ENCODE results near the gene RNU6-1. TPM values are rescaled to one million over a fixed set of nuclear protein-coding genes. Genes with fewer than 3 reads are reported as not detected.

Gene RNU6-1
- total RNA-seq, 1 donor from 2014 or later, result not detected

DNA sequence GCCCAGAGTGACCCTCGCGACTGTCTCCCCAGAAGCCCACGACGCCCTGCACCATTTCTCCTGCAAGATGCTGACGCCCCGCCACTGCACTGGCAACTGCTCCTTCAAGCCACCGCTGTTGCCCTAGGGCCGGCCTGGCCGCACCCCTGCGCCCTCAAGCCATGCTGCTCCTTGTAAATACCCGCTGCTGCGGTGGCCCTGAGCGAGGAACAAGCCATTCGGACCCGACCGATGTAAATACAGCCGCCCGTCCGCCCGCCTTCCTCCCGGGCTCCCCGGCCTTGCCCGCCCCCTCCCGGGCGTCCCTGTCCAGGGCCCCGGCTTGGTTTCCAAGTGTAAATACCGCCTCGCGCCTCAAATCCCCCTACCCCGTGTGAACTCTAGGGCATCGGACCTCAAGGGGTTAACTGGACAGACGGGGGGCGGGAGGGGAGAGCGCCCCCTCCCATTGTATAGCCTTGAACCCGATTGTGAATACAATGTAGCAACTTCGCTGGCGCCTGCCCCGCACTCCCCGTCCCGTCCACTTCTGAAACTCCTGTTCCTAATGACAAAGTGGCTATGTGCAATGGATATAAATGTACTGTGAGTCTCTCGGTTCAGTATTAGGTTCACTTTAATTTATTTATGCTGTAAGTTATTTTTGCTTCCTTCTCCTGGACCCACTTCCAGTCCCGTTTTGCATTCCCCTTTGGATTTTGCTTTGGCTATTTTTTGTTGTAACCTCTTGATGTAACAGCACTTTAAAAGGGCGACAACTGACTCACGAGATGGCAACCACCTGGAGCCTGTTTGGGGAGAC is 5.9 kb downstream of the RNU6-1 start:
- peak; percentile 38 for DNase-seq (ENCODE audit: low spot score)

DNA sequence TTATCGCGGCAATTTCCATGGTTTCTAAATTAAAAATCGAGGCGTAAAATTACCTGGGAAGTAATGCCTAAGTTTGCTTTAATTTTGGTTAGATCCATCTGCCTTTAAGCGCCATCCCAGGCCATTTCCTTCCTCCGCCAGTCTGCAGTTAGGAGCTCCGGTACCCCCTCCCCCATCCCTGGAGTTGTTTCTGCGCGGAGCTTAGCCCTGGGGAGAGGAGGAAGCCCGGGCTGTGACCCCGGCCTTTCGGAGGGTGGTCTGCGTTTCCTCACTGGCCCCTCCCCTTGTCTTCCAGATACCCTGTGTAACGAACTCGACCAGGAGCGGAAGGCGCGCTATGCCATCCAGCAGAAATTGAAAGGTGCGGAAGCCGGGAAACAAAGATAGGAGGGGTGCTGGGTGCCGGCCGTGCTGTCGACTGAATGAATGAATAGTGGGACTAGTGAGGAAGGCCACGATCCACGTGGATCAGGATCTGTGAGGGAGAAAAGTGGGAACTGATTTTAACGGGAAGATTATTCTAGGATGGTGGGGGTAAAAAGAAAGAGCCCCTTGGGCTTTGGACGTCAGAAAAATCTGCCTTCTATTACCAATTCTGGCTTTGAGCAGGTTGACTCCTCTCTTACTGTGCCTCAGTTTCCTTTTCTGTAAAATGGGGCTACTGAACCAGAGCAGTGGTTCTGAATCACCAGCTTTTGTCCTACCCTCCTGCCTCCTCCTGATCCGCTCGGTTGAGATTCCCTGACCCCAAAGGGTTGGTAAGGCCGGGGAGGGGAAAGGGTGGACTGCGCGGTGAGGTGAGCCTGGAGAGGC is 6.7 kb downstream of the RNU6-1 start:
- peak; percentile 35 for DNase-seq (ENCODE audit: low spot score)

DNA sequence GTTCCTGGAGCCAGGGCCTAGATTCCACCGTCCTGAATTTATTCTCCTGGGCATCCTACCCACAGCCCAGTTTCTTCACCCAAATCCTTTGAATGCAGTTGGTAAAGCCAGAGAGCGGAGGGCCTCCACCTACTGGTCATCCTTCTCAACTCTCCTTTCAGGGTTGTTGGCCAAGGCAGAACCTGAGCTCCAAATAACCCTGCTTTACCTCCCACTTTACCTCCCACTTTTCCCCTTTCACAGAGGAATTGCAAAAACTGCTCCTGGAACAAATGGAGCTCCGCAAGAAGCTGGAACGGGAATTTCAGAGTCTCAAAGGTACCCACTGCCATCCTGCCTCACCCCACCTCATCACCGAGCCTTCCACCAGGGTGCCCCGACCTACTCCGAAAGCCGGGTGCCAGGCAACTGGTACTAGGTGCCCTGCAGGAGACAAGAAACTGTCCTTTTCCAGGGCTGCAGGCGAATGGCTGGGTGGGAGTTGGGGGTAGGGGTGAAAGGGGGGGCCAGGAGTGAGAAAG is 7.8 kb downstream of the RNU6-1 start:
- DNase-seq (ENCODE audit: low spot score), result no peak

DNA sequence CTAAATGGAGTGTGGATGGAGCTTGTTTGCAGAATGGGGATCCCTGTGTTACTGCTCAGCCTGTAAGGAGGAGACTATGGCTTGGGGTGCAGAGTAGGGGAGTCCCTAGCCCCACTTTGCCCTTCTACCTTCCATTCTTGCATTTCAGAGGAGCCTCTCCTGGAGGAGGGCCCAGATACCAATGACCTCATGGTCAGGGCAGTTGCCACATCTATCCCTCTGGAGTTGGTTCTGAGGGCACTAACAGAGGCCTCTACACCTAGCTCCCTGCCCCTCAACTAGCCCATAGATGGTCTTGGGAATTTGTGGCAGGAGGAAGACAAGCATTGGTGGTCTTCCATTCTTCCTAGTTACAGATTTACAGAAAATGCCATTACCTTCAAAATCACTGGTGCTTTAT is 8.5 kb downstream of the RNU6-1 start:
- DNase-seq (ENCODE audit: low spot score), result no peak

DNA sequence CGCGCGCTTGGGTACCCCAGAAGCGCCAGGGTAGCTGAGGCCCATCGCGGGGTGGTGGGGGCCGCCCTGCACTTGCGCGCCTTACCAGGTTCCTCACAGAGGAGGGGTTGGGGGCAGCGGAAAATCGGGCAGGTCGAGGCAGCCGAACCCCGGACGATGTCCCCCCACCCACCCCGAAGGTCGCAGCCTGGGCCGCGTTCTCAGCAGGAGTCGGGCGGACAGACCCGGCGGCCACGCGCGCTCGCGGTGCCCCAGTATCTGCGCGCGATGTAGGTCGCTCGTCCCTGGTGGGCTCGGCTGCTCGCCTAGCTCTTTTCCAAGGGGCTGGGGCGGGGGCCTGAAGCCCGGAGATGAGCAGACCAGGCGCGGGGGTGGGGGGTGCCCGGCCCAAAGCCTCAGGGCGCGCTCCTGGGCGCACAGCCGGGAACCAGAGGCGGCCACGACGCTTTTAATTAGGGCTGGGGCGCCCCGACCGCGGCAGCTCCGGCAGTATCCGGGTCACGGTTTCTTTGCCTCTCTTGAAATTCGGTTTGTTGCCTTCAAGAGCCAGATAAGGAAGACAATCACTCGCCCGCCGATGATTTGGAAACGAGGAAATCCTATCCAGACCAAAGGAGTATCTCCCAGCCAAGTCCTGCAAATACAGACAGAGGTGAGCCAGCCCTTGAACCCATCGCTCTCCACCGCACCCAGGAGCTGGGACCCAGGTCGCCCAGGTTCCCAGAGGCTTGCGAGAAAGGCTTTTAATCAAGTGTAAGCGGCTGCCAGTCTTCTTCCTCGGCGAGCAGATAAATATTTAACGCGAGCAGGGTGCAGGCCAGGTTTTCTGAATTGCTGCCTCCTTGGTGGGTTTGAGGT is 10.0 kb downstream of the RNU6-1 start:
- DNase-seq (ENCODE audit: low spot score), result no peak

DNA sequence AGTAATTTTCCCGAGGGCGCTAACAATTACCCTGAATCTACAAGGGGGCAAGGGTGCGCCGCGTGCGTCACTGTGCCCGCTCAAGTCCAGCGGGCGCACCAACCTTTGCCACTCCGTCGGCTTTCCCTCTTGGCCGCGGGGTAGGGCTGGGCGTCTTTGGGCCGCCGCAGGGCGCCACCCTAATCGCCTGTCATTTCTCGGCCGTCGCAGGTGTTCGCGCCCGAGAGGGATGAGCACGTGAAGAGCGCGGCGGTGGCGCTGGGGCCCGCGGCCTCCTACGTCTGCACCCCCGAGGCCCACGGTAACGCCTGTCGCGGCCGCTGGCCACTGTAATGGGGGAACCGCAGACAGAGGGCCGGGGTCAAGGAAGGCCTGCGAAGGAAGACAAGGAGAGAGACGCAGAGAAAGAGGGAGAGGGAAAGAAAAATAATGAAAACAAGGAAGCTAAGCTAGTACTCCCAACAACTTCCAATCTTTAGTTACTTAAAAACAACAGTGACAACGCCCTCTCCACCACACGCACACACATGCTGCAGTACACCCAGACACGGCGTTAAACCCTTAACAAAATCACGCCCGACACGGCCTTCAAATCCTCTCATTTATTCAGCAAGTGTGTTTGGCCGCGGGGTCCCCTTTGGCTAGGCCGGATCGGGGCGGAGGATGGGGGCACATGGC is 10.7 kb downstream of the RNU6-1 start:
- DNase-seq (ENCODE audit: low spot score), result no peak

DNA sequence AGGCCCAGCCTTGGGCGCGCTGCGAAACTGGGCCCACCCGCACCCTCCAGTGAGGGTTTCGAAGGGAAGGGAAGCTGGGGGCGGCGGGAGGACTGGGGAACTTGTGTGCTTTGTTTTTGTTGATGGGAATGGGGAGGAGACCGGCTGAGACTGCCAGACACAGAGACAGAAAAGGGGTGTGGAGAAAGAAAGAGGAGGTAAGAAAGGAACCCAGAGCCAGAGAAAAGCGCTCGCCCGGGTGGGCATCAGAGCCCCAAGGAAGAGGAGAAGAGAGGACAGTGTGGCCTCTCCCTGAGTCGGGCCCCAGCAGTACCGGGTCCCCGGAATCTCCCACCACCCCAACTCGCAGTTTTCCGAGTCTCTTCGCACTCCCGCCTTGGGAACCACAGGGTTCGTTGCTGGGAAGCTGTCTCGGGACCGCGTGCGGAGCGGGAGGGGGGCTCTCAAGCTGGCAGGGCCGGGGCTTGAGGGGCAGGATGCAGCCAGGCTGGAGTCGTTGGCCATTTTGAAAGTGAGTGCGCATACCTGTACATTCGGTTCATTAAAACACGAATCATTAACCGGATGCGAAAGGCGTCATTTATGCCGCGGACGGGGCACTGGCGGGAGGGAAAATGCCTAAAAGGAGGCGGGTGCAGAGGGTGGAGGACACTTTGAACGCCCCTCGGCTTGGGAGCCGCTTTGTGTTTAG is 11.4 kb downstream of the RNU6-1 start:
- no peak for DNase-seq (ENCODE audit: low spot score)

DNA sequence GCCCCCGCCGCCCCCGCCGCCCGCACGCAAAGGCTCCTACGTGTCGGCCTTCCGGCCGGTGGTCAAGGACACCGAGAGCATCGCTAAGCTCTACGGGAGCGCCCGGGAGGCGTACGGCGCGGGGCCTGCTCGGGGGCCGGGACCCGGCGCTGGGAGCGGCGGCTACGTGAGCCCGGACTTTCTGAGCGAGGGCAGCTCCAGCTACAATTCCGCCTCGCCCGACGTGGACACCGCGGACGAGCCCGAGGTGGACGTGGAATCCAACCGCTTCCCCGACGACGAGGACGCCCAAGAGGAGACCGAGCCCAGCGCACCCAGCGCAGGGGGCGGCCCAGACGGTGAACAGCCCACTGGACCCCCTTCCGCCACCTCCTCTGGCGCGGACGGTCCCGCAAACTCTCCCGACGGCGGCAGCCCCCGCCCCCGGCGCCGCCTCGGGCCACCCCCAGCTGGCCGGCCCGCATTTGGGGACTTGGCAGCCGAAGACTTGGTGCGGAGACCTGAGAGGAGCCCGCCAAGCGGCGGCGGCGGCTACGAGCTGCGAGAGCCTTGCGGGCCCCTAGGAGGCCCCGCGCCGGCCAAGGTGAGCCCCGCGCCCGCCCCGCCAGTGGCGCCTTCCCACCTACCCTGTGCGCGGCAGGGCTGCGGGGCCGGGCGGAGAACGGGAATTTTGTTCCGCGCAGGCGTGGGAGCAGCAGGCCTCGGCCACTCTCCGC is 12.1 kb downstream of the RNU6-1 start:
- no peak for DNase-seq (ENCODE audit: low spot score)

DNA sequence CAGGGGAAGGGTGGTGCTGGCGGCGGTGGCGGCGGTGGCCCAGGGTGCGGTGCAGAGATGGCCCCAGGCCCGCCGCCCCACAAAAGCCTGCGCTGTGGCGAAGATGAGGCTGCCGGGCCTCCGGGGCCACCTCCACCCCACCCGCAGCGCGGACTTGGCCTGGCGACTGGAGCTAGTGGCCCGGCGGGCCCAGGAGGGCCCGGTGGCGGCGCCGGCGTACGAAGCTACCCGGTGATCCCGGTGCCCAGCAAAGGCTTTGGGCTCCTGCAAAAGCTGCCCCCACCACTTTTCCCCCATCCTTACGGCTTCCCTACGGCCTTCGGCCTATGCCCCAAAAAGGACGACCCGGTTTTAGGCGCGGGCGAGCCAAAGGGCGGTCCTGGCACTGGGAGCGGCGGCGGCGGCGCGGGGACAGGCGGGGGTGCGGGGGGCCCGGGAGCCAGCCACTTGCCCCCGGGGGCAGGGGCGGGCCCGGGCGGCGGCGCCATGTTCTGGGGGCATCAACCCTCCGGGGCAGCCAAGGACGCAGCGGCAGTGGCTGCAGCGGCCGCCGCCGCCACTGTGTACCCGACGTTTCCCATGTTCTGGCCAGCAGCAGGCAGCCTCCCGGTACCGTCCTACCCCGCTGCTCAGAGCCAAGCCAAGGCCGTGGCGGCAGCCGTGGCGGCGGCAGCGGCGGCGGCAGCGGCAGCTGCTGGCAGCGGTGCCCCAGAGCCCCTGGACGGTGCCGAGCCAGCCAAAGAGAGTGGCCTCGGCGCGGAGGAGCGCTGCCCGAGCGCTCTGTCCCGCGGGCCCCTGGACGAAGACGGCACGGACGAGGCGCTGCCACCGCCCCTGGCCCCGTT is 12.9 kb downstream of the RNU6-1 start:
- no peak for DNase-seq (ENCODE audit: low spot score)

DNA sequence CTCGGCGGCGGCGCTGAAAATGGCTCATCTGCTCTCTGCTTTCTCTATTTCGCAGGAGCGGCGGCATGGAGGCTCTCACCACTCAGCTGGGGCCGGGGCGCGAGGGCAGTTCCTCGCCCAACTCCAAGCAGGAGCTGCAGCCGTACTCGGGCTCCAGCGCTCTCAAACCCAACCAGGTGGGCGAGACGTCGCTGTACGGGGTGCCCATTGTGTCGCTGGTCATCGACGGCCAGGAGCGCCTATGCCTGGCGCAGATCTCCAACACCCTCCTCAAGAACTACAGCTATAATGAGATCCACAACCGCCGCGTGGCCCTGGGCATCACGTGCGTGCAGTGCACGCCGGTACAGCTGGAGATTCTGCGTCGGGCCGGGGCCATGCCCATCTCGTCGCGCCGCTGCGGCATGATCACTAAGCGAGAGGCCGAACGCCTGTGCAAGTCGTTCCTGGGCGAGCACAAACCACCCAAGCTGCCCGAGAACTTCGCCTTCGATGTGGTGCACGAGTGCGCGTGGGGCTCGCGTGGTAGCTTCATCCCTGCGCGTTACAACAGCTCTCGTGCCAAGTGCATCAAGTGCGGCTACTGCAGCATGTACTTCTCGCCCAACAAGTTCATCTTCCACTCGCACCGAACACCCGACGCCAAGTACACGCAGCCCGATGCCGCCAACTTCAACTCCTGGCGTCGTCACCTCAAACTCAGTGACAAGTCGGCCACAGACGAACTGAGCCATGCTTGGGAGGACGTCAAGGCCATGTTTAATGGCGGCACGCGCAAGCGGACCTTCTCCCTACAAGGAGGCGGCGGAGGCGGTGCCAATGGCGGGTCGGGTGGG is 13.7 kb downstream of the RNU6-1 start:
- DNase-seq (ENCODE audit: low spot score), result no peak

DNA sequence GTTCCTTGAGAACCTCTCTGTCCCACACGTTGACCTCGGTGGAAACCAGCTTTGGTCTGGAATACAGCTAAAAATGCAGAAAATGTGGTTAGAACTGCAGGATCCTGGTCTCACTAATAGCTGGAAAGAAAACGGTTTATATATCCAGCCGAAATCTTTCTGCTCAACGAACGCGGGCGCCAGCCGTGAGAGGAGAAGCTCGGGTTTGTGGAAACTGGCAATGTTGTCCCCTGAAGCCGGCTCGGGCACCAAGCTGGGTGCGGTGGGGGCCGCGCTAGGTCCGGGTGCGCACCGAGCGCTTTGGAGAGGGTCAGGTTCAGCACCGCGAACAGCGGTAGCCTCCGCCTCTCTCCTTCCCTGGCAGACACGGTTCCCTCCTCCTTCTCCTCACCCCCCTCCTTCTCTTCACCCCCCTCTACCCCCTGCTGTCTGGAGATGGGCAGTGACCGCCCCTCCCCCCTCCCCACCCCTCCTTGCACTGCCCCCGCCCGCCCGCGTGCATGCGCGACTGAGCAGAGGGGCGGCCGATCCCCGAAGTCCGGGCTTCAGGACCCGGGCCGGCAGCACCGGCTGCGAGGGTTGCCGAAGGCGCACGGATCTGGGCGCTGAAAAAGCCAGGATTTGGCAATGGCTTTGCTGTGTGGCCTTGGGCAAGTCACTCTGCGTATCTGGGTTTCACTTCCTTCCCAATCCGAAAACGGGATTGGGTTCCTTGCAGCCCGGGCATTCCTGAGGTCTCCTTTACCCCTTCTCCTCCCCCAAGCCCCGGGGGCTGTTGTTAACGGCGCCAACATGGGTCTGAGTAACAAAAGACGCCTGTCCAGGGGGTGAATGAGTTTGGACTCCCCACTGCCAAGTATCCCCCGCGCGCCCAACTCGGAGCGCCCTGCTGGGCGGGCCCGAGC is 14.6 kb downstream of the RNU6-1 start, which contains the start of gene SKOR1:
SKOR1 (plus strand) TSS at position 534 of the 905 bp plus-strand sequence; CDS start at position 628, 94 bp downstream.
- peak; percentile 18 for DNase-seq (ENCODE audit: low spot score)

DNA sequence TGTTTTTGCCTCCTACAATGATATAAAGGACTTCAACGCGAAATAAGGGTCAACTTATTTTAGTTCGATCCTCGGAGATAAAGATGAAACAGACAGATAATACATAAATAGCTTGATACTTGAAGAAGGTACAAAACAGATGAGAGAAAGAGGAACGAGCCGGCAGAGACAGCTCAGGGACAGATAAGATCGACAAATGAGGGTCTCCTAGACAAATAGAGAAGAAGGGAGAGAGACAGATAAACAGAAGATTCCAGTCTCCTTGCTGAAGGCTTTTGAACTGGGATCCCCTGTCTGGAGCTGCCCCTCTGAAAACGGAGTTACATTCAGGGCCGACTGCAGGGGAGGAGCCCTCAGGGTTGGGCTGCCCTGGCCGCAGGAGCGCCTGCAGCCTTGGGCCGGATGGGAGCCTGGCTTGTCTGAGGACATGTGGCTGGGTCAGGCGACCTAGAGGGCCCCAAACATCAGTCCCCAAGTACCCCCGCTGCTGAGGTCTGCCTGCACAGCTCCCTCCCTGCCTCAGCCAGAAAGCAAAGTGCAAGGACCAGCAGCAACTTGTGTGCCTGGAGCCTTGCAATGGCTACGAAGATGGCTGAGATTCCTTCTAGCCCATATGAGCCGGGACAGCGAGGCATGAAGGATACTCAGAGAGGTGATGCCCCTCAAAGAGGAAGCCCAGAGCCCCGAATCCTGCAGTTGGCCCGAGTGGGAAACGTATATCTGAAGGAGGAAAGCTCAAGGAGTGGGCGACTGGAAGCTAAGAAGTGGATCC is 15.5 kb downstream of the RNU6-1 start:
- DNase-seq (ENCODE audit: low spot score), result no peak

DNA sequence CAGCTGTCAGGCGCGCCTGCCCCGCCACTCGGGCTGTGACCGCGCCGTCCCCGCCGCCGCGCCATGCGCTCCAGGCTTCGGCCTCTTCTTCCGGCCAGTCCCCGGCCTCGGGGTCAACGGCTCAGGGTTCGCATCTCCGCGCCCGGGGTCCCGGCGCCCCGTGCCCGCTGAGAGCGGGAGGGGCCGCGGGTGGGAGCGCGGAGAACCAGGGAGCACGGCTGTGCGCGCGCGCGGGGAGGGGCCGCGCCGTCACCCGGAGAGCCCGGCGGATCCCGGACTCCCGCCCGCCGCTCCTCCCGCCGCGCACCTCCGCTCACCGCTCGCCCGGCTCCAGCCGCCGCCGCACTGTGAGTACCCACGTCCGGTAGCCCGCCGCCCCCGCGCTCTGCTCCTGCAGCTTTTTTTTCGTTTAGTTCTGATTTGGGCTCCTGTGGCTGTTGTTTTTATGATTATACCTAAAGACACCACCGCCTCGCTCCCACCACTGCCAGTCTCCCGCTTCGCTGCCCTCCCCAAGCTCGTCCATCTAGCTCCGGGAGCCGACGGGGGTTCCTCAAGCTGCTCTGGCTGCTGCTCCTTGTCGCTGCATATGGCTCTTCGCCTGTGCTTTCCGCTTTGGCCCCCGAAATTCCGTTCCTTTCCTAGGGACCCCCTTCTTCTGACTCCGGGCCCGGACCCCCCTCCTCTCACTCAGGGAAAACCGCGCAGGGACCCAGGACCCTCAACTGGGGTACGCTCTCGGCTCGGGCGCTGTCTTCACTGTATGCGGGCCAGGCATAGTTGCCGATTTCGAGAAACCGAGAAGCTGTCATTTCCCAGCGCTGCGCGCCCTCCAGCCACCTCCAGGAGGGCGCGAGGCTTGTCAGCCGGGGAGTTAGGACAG is 16.3 kb downstream of the RNU6-1 start:
- no peak for DNase-seq (ENCODE audit: low spot score)

DNA sequence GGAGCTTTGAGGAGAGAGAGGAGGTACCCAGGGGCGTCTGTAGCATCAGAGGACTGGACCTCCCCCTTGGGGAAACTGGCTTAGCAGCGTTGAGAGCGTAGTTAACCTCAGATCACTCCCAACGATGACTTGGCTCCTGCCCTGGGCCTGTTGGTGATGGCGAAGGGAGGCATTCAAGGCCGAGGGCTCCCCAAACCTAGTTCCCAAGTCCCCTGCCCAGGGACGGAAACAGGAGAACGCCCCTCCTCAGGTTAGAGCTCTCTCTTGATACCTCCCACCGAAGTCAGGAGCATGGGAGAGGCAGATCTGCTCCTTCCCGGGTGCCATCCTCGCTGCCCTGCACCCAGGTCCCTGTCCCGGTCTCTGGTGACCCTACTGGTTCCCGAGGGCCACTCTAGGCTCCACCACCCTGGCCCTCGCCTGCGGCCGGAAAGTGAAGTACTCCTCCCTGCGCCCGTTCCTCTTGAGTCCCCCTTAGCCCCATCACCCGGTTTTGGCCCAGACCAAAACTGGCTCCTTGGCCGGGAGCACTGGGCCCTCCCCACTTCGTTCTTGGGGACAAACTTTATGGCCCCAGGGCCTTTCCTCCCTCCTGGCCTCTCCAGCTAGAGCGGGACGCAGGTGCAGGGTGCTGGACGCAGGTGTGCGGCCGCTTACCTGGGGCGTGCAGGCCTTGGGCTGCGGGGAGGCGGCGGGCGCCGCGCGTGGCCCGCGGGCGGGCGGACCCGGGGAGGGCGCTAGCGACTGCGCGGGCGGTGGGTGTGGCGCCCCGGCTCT is 17.1 kb downstream of the RNU6-1 start:
- no peak for DNase-seq (ENCODE audit: low spot score)
